Cardiac muscle cell (in vitro differentiated cells and primary cell): Measurements from ENCODE around the gene CYP17A1. TPM values are rescaled to one million over a fixed set of nuclear protein-coding genes. Genes with fewer than 3 reads are reported as not detected.

Source experiments
- DNase-seq, 2 donors: peaks; one replicate each; pipeline versions ENCODE4 v3.0.0 to v3.0.0-alpha.2; 2010 to 2017; ENCODE audit warnings: low read depth in 1 of 2, low spot score in 1 of 2
- H3K27ac ChIP-seq: fragments of 200-600 bp; sonication (generic); 2 replicates; pipeline ENCODE4 v1.5.1; 2016
- H3K27me3 ChIP-seq: fragments of 200-600 bp; sonication (generic); 2 replicates; pipeline ENCODE4 v1.6.0; 2016; ENCODE audit warnings: control low read depth
- H3K36me3 ChIP-seq: fragments of 200-600 bp; sonication (generic); 2 replicates; pipeline ENCODE4 v1.5.1; 2016; ENCODE audit warnings: control low read depth
- H3K4me1 ChIP-seq: fragments of 200-600 bp; sonication (generic); 2 replicates; pipeline ENCODE4 v1.8.1; 2017; ENCODE audit warnings: low read depth, mild to moderate bottlenecking, mixed run types
- H3K4me3 ChIP-seq: fragments of 200-600 bp; sonication (generic); 2 replicates; pipeline ENCODE4 v1.5.1; 2016; ENCODE audit warnings: mild to moderate bottlenecking
- H3K9me3 ChIP-seq: fragments of 200-600 bp; sonication (generic); 2 replicates; pipeline ENCODE4 v1.5.1; 2017; ENCODE audit warnings: low read depth, mild to moderate bottlenecking, control low read depth
- polyA plus RNA-seq: library from polyadenylated mRNA; unstranded; fragments of >200 nt; fragmentation: Nextera tagmentation; extraction: Ambion mirVana; gene quantifications from 2 replicates; pipeline ENCODE4 v1.2.1, GENCODE V29; 2016
- total RNA-seq: library from RNA; depleted of rRNA; stranded (reverse); fragments of >200 nt; gene quantifications from 2 replicates; pipeline ENCODE4 v1.2.3, GENCODE V29; 2016
- TF ChIP-seq, protein P1 (sequence below): IDR thresholded peaks from 2 replicates; pipeline ENCODE4 v1.5.1; 2012; ENCODE audit warnings: low read depth, mild to moderate bottlenecking, low read length

Gene CYP17A1
- total and polyA plus RNA-seq, 2 experiments from 2014 or later: not detected

DNA sequence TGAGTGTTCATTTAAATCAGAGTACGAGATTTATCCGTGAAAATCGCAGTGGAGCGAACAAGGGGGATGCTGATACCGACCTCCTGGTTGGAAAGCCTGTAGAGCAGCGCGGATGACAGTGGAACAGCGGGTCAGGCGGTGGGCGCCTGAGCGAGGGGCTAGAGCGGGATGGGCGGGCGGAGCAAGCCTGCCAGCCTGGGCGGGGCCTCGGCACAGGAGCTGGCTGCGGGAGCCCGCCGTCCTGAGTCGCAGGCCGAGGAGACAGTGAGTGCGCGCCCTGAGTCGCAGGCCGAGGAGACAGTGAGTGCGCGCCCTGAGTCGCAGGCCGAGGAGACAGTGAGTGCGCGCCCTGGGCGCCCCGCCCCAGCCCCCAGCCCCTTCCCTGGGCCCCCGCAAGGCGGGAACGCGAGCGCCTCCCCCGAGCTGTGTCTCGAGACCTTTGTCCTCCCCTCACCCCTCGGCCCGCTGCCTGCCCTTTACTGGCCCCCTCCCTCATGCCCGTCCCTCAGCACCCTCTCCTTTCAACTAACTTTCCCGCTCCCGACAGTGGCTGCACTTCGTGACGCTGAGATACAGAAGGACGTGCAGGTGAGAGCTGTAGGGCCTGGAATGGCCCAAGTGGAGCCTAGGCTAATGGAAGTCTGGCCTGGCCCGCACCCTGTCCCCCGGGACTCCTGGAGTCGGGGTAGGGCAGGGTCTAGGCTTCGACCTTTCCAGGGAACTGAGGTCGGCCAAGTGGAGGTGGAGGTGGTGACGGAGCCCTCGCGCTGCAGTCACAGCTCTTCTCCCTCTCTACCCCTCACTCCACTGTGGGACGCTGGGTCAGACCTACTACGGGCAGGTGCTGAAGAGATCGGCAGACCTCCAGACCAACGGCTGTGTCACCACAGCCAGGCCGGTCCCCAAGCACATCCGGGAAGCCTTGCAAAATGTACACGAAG is 32.3 kb upstream of the CYP17A1 start, which contains the start of gene AS3MT:
Gene AS3MT, plus strand, starts transcription at position 213 of the 941 bp plus-strand sequence. Its CDS starts 123 bp downstream, at position 336.
- Histone ChIP-seq H3K4me3 (peak within 1 kb of the TSS; percentile 36), H3K27ac (peak within 1 kb of the TSS; percentile 44), H3K9me3 (no peaks in the 10 kb centered on the region), H3K36me3 (no peaks in the 10 kb centered on the region), H3K27me3 (no peaks in the 10 kb centered on the region), H3K4me1 (no peaks in the 10 kb centered on the region)
- DNase-seq: peak; percentile 25 to 82
- TF ChIP-seq, protein P1, sequence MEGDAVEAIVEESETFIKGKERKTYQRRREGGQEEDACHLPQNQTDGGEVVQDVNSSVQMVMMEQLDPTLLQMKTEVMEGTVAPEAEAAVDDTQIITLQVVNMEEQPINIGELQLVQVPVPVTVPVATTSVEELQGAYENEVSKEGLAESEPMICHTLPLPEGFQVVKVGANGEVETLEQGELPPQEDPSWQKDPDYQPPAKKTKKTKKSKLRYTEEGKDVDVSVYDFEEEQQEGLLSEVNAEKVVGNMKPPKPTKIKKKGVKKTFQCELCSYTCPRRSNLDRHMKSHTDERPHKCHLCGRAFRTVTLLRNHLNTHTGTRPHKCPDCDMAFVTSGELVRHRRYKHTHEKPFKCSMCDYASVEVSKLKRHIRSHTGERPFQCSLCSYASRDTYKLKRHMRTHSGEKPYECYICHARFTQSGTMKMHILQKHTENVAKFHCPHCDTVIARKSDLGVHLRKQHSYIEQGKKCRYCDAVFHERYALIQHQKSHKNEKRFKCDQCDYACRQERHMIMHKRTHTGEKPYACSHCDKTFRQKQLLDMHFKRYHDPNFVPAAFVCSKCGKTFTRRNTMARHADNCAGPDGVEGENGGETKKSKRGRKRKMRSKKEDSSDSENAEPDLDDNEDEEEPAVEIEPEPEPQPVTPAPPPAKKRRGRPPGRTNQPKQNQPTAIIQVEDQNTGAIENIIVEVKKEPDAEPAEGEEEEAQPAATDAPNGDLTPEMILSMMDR: no peak

DNA sequence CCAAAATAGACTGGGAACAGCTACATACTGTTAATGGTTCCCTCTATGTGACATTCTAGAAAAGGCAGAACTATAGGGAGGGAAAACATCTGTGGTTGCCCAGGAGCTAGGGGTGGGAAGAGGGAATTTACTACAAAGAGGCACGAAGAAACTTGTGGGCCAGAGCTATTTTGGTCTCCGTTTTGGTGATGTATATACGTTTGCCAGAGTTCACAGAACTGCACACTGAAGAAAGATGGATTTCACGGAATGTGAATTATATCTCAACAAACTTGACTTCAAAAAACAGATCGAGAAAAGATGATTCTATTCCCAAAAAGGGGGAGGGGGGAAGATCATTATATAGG is 31.7 kb upstream of the CYP17A1 start:
- Histone ChIP-seq H3K36me3 (no peaks in the 10 kb centered on the region), H3K4me1 (no peaks in the 10 kb centered on the region), H3K27ac (no peak overlapping the region), H3K27me3 (no peaks in the 10 kb centered on the region), H3K9me3 (no peaks in the 10 kb centered on the region), H3K4me3 (peak overlapping the region; percentile 36)
- DNase-seq: peak in 1 of 2 donors; percentile 3
- TF ChIP-seq, protein P1: no peak

DNA sequence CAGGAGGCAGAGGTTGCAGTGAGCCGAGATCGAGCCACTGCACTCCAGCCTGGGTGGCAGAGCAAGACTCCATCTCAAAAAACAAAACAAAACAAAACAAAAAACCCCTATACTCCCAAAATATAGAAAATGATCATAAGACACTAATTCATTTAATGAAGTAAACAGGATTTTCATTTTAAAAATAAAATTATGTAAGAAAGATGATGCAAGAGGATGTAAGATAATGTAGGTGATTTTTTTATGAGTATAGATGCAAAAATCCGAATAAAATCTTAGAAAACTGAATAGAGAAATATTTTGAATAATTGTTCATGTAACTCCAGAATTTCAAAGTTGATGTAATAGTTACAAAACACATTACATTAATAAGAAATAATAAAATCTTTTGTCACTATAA is 28.4 kb upstream of the CYP17A1 start:
- no peak for DNase-seq
- H3K27me3 ChIP-seq: no peaks in the 10 kb centered on the region
- TF ChIP-seq, protein P1: no peak
- no peak overlapping the region for H3K4me3 ChIP-seq
- no peak overlapping the region for H3K27ac ChIP-seq
- no peaks in the 10 kb centered on the region for H3K4me1 ChIP-seq
- H3K9me3 ChIP-seq: no peaks in the 10 kb centered on the region
- no peaks in the 10 kb centered on the region for H3K36me3 ChIP-seq

GRCh38 chr10:102863660-102864059 is 26.4 kb upstream of the CYP17A1 start:
- TF ChIP-seq, protein P1: no peak
- Histone ChIP-seq H3K4me3 (no peak overlapping the region), H3K27ac (no peak overlapping the region), H3K27me3 (no peaks in the 10 kb centered on the region), H3K9me3 (no peaks in the 10 kb centered on the region), H3K36me3 (no peaks in the 10 kb centered on the region), H3K4me1 (no peaks in the 10 kb centered on the region)
- DNase-seq: no peak

GRCh38 chr10:102859911-102860310 is 22.7 kb upstream of the CYP17A1 start:
- no peak for DNase-seq
- H3K9me3 ChIP-seq: no peaks in the 10 kb centered on the region
- H3K4me1 ChIP-seq: no peaks in the 10 kb centered on the region
- no peak overlapping the region for H3K27ac ChIP-seq
- H3K36me3 ChIP-seq: no peaks in the 10 kb centered on the region
- TF ChIP-seq, protein P1: no peak
- no peak overlapping the region for H3K4me3 ChIP-seq
- H3K27me3 ChIP-seq: no peaks in the 10 kb centered on the region
